NCI-H2171 (cell line): ENCODE results near the gene SCGB1C1.
"Not testable (repeated sequence)": the region's sequence is repeated elsewhere in the genome, so short reads cannot be mapped to it uniquely, and the experiment has no call there.

ENCODE experiments used
- DNase-seq: peaks from one replicate; lab custom pipeline; 2025; lab: John Stamatoyannopoulos, UW

The SCGB1C1 gene

GRCh38 chr11:192674-193128 is at the start of gene SCGB1C1:
SCGB1C1 (plus strand) TSS chr11:193078; CDS start chr11:193100, 22 bp downstream.
- not testable (repeated sequence) for DNase-seq

- DNase-seq: not testable (repeated sequence)
These were observed 12.6 kb upstream of the SCGB1C1 start for GRCh38 chr11:180242-180641.

GRCh38 chr11:189200-189783 is 3.6 kb upstream of the SCGB1C1 start:
- DNase-seq: not testable (repeated sequence)

GRCh38 chr11:189843-190311 is 3.0 kb upstream of the SCGB1C1 start:
- not testable (repeated sequence) for DNase-seq

- not testable (repeated sequence) for DNase-seq
These were observed 2.3 kb upstream of the SCGB1C1 start for GRCh38 chr11:190546-190945.

- DNase-seq: not testable (repeated sequence)
These were observed 1.1 kb upstream of the SCGB1C1 start for GRCh38 chr11:191490-192478.

GRCh38 chr11:193481-193880 is 603 bp downstream of the SCGB1C1 start:
- DNase-seq: not testable (repeated sequence)

- DNase-seq: no peak
These were observed 4.2 kb downstream of the SCGB1C1 start for GRCh38 chr11:196786-197731.

- no peak for DNase-seq
These were observed 4.9 kb downstream of the SCGB1C1 start for GRCh38 chr11:197741-198235.

- DNase-seq: no peak
These were observed 5.4 kb downstream of the SCGB1C1 start for GRCh38 chr11:198236-198806.

GRCh38 chr11:199004-199581 is 6.2 kb downstream of the SCGB1C1 start:
- no peak for DNase-seq

- no peak for DNase-seq
These were observed 6.9 kb downstream of the SCGB1C1 start for GRCh38 chr11:199782-200181.

- DNase-seq: no peak
These were observed 7.5 kb downstream of the SCGB1C1 start for GRCh38 chr11:200224-201003.

- no peak for DNase-seq
These were observed 9.1 kb downstream of the SCGB1C1 start for GRCh38 chr11:201966-202365.

- no peak for DNase-seq
These were observed 9.6 kb downstream of the SCGB1C1 start for GRCh38 chr11:202490-202889.

- no peak for DNase-seq
These were observed 10.4 kb downstream of the SCGB1C1 start for GRCh38 chr11:203056-203944.

- DNase-seq: no peak
These were observed 11.2 kb downstream of the SCGB1C1 start for GRCh38 chr11:203945-204586.

- DNase-seq: no peak
These were observed 11.8 kb downstream of the SCGB1C1 start for GRCh38 chr11:204587-205109.
